Cardiac muscle cell (in vitro differentiated cells and primary cell): Measurements from ENCODE around the gene ESPN. TPM values are rescaled to one million over a fixed set of nuclear protein-coding genes. Genes with fewer than 3 reads are reported as not detected.

ENCODE experiments used
- DNase-seq, 2 donors: peaks; one replicate each; pipeline versions ENCODE4 v3.0.0 to v3.0.0-alpha.2; 2010 to 2017; ENCODE audit warnings: low read depth in 1 of 2, low spot score in 1 of 2
- H3K27ac ChIP-seq: fragments of 200-600 bp; sonication (generic); 2 replicates; pipeline ENCODE4 v1.5.1; 2016
- H3K27me3 ChIP-seq: fragments of 200-600 bp; sonication (generic); 2 replicates; pipeline ENCODE4 v1.6.0; 2016; ENCODE audit warnings: control low read depth
- H3K36me3 ChIP-seq: fragments of 200-600 bp; sonication (generic); 2 replicates; pipeline ENCODE4 v1.5.1; 2016; ENCODE audit warnings: control low read depth
- H3K4me1 ChIP-seq: fragments of 200-600 bp; sonication (generic); 2 replicates; pipeline ENCODE4 v1.8.1; 2017; ENCODE audit warnings: low read depth, mild to moderate bottlenecking, mixed run types
- H3K4me3 ChIP-seq: fragments of 200-600 bp; sonication (generic); 2 replicates; pipeline ENCODE4 v1.5.1; 2016; ENCODE audit warnings: mild to moderate bottlenecking
- H3K9me3 ChIP-seq: fragments of 200-600 bp; sonication (generic); 2 replicates; pipeline ENCODE4 v1.5.1; 2017; ENCODE audit warnings: low read depth, mild to moderate bottlenecking, control low read depth
- CTCF ChIP-seq: IDR thresholded peaks from 2 replicates; pipeline ENCODE4 v1.5.1; 2012; ENCODE audit warnings: low read depth, mild to moderate bottlenecking, low read length
- polyA plus RNA-seq: library from polyadenylated mRNA; unstranded; fragments of >200 nt; fragmentation: Nextera tagmentation; extraction: Ambion mirVana; gene quantifications from 2 replicates; pipeline ENCODE4 v1.2.1, GENCODE V29; 2016
- total RNA-seq: library from RNA; depleted of rRNA; stranded (reverse); fragments of >200 nt; gene quantifications from 2 replicates; pipeline ENCODE4 v1.2.3, GENCODE V29; 2016

Gene ESPN
- total RNA-seq (9.7 and 18.1 TPM in 2 replicates), polyA plus RNA-seq (8.0 and 9.7 TPM in 2 replicates)

GRCh38 chr1:6424619-6425593 lies at the start of gene ESPN:
TSS of gene ESPN (plus strand) at chr1:6424776. CDS start at chr1:6424956, 180 bp downstream.
- no peak for TF ChIP-seq CTCF
- no peak within 1 kb of the TSS for H3K27ac ChIP-seq
- no peaks in the 10 kb centered on the region for H3K36me3 ChIP-seq
- no peak within 1 kb of the TSS for H3K4me3 ChIP-seq
- peaks cover 80% of the 10 kb centered on the region for H3K27me3 ChIP-seq
- H3K4me1 ChIP-seq, result peaks cover 1% of the 10 kb centered on the region
- no peak for DNase-seq
- H3K9me3 ChIP-seq, result no peaks in the 10 kb centered on the region

GRCh38 chr1:6378096-6378746 lies 46.4 kb upstream of the ESPN start:
- no peak for DNase-seq
- H3K4me1 ChIP-seq, result no peaks in the 10 kb centered on the region
- H3K36me3 ChIP-seq, result no peaks in the 10 kb centered on the region
- no peak overlapping the region for H3K27ac ChIP-seq
- no peaks in the 10 kb centered on the region for H3K27me3 ChIP-seq
- peak; percentile 8 for TF ChIP-seq CTCF
- no peak overlapping the region for H3K4me3 ChIP-seq
- no peaks in the 10 kb centered on the region for H3K9me3 ChIP-seq

- TF ChIP-seq CTCF, result no peak
- H3K27me3 ChIP-seq, result no peaks in the 10 kb centered on the region
- no peaks in the 10 kb centered on the region for H3K9me3 ChIP-seq
- H3K36me3 ChIP-seq, result no peaks in the 10 kb centered on the region
- H3K4me3 ChIP-seq, result no peak overlapping the region
- no peak overlapping the region for H3K27ac ChIP-seq
- H3K4me1 ChIP-seq, result no peaks in the 10 kb centered on the region
- DNase-seq, result no peak
Observed at GRCh38 chr1:6380037-6380436, 44.5 kb upstream of the ESPN start.

- Histone ChIP-seq H3K27me3 (no peaks in the 10 kb centered on the region), H3K4me3 (no peak overlapping the region), H3K27ac (no peak overlapping the region), H3K36me3 (no peaks in the 10 kb centered on the region), H3K4me1 (no peaks in the 10 kb centered on the region), H3K9me3 (no peaks in the 10 kb centered on the region)
- DNase-seq, result no peak
- no peak for TF ChIP-seq CTCF
Observed at GRCh38 chr1:6384135-6384534, 40.4 kb upstream of the ESPN start.

GRCh38 chr1:6384962-6385361 lies 39.6 kb upstream of the ESPN start:
- Histone ChIP-seq H3K4me3 (no peak overlapping the region), H3K9me3 (no peaks in the 10 kb centered on the region), H3K4me1 (no peaks in the 10 kb centered on the region), H3K27me3 (no peaks in the 10 kb centered on the region), H3K27ac (no peak overlapping the region), H3K36me3 (no peaks in the 10 kb centered on the region)
- DNase-seq, result peak in 1 of 2 donors; percentile 31
- TF ChIP-seq CTCF, result no peak
